Stimulated activated naive CD8-positive, alpha-beta T cell treated with anti-CD3 and anti-CD28 coated beads, Interleukin-15, amount 100 ng/mL, for 72 hours (primary cell): Measurements from ENCODE around the gene UST.
A peak's percentile ranks its signal among the peaks of the same experiment; 100 is the strongest.
"Not testable (repeated sequence)": the region's sequence is repeated elsewhere in the genome, so short reads cannot be mapped to it uniquely, and the experiment has no call there.

Experiments used
- ATAC-seq: fragments of 150-1000 bp; cut with Tn5 transposase; 2 replicates; pipeline ENCODE4 v1.10.0; 2021; ENCODE audit warnings: mild to moderate bottlenecking, moderate library complexity
- DNase-seq, 2 donors: peaks; one replicate each; pipeline ENCODE4 v3.0.0; 2021 to 2022
- H3K27ac Mint-ChIP-seq, 2 donors: one replicate each; pipeline ENCODE4 v1.8.0; 2022; ENCODE audit warnings: mild to moderate bottlenecking in 2 of 2, mixed read lengths in 2 of 2, moderate library complexity in 2 of 2
- H3K27me3 Mint-ChIP-seq: one replicate; pipeline ENCODE4 v1.8.0; 2022; ENCODE audit warnings: mixed read lengths
- H3K4me1 Mint-ChIP-seq: one replicate; pipeline ENCODE4 v1.8.0; 2022; ENCODE audit warnings: mild to moderate bottlenecking, mixed read lengths
- H3K4me3 Mint-ChIP-seq, 2 donors: one replicate each; pipeline ENCODE4 v1.8.0; 2022; ENCODE audit warnings: mild to moderate bottlenecking in 2 of 2, mixed read lengths in 2 of 2, moderate library complexity in 1 of 2
- H3K9me3 Mint-ChIP-seq, 2 donors: one replicate each; pipeline ENCODE4 v1.8.0; 2022; ENCODE audit warnings: mixed read lengths in 2 of 2

The UST gene

DNA sequence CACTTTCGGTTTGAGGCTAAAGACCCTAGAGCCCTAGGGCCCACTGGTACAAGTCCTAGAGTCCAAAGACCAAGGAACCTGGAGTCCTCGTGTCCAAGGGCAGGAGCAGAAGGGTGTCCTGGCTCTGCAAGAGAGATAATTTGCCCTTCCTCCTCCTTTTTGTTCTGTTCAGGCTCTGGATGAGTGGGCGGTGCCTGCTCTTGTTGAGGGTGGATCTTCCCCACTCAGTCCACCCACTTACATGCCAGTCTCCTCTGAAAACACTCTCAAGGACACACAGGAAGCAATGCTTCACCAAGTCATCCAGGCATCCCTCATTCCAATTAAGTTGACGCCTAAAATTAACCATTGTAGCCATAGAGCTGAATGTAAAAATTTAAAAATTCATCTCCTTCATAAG, 102.1 kb downstream of the UST start:
- H3K27ac Mint-ChIP-seq = no peak overlapping the region
- no peak for ATAC-seq
- no peaks in the 10 kb centered on the region for H3K27me3 Mint-ChIP-seq
- no peak for DNase-seq
- peaks cover 8% of the 10 kb centered on the region for H3K4me1 Mint-ChIP-seq
- no peaks in the 10 kb centered on the region for H3K9me3 Mint-ChIP-seq
- H3K4me3 Mint-ChIP-seq = no peak overlapping the region

DNA sequence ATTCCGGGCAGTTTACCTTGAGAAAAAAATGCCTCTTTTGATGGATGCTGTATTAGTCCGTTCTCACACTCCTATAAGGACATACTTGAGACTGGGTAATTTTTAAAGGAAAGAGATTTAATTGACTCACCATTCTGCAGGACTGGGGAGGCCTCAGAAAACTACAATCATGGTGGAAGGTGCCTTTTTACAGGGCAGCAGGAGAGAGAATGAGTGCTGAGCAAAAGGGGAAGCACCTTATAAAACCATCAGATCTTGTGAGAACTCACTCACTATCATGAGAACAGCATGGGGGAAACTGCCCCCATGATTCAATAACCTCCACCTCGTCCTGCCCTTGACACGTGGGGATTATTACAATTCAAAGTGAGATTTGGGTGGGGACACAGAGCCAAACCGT, 102.6 kb downstream of the UST start:
- not testable (repeated sequence) for H3K4me1 Mint-ChIP-seq, ATAC-seq, H3K9me3 Mint-ChIP-seq, H3K27ac Mint-ChIP-seq, H3K27me3 Mint-ChIP-seq, DNase-seq, H3K4me3 Mint-ChIP-seq

DNA sequence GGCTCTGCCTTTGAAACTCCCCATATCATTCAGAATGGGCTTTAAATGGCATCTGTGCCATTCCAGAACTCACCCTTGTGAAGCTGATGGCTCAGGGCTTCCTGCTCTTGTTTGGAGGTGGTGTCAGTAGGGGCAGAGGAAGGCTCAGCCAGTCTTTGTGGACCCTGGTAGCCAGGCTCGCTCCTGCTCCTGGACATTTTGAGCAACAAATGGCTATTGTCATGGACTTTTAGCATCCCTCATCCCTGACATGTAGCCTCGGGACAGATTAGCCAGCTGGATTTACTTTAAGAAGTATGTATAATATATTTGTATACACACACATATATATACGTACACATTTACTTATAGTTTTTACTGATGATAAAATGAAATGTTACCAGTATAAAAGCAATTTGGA, 104.1 kb downstream of the UST start:
- no peaks in the 10 kb centered on the region for H3K9me3 Mint-ChIP-seq
- H3K27me3 Mint-ChIP-seq = no peaks in the 10 kb centered on the region
- H3K4me3 Mint-ChIP-seq = no peak overlapping the region
- no peak overlapping the region for H3K27ac Mint-ChIP-seq
- ATAC-seq (no peak), DNase-seq (no peak)
- peaks cover 8% of the 10 kb centered on the region for H3K4me1 Mint-ChIP-seq

DNA sequence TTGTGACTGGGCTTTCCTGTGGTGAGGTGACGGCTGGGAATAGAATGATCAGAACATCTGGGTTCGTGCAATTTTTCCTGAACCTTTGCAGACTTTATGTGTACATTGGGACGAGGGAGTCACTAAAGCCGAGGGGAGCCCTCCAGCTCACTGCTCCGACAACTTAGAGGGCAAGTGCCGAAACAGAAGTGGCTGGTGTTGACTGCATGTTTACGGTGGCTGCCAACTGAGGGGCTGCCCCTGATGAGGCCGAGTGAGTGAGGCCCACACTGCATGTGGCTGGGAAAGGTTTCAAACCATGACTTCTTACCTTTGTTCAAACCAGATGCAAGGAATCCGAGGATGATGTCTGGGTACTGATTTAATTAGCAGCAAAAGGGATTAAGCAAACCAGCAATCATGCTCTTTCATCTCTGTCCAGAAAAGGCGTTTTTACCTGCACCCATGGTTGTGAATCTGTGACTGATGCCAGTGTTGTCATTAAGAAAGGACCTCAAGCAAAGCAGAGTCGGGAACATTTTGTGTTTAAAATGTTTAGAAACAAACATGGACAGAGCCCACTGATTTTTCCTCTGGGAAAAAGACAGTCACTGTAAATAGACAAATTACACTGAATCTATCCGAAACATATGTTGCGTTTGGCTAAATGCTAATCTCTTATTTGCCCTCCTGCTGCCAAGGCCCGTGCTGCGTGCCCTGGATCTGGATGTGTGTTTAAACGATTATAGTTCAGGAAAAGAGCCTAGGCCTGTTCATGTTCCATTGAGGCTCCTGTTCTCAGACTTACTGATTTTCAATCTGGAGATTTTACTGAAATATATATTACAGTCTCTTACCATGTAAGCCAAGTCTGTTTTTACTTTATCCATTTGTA, 105.1 kb downstream of the UST start:
- DNase-seq = no peak

DNA sequence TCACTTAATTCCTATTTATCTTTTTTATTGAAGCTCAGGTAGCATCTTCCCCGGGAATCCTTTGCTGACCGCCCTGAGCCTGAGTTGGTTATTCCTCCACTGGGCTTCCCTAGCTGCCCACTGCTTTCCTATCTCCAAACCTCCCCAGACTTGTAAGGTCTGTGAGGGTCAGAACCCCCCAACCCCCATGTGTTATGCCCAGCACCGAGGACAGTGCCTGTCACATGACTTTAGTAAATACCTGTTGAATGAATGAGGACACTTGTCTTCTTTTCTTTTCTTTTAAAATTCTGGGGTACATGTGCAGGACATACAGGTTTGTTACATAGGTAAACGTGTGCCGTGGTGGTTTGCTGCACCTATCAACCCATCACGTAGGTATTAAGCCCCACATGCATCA, 105.9 kb downstream of the UST start:
- Mint-ChIP-seq H3K27me3 (no peaks in the 10 kb centered on the region), H3K4me3 (no peak overlapping the region), H3K9me3 (no peaks in the 10 kb centered on the region), H3K27ac (no peak overlapping the region), H3K4me1 (peaks cover 8% of the 10 kb centered on the region)
- ATAC-seq = no peak
- no peak for DNase-seq

More for the DNA sequence above, 105.1 kb downstream of the UST start:
- H3K4me3 Mint-ChIP-seq = no peak overlapping the region
- H3K9me3 Mint-ChIP-seq = no peaks in the 10 kb centered on the region
- ATAC-seq = no peak
- peaks cover 8% of the 10 kb centered on the region for H3K4me1 Mint-ChIP-seq
- H3K27me3 Mint-ChIP-seq = no peaks in the 10 kb centered on the region
- H3K27ac Mint-ChIP-seq = no peak overlapping the region

DNA sequence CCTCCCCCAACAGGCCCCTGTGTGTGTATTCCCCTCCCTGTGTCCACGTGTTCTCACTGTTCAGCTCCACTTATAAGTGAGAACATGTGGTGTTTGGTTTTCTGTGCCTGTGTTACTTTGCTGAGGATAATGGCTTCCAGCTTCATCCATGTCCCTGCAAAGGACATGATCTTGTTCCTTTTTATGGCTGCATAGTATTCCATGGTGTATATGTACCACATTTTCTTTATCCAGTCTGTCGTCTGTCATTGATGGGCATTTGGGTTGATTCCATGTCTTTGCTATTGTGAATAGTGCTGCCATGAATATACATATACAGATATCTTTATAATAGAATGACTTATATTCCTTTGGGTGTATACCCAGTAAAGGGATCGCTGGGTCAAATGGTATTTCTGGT, 106.3 kb downstream of the UST start:
- not testable (repeated sequence) for H3K9me3 Mint-ChIP-seq, ATAC-seq, H3K4me1 Mint-ChIP-seq, H3K4me3 Mint-ChIP-seq, H3K27me3 Mint-ChIP-seq, DNase-seq, H3K27ac Mint-ChIP-seq

DNA sequence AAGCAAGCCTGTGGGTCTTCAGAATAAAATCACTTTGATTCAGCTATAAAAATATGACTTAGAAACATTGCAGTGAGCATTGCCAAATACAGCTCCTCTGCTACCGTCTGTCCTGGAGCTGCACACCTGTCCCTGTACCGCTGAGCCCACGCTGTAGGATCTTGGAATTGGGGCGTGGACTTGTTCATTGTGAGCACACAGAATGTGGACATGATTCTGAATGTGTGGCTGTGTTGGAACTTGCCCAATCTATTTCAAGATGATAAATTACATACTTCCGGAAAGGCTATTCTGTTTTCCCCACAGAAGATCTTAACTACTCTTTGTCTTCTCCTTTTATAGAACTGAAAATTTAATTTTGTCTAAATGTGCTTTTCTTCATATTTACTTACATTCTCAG, 107.3 kb downstream of the UST start:
- ATAC-seq (no peak), DNase-seq (no peak)
- no peak overlapping the region for H3K4me3 Mint-ChIP-seq
- H3K9me3 Mint-ChIP-seq = no peaks in the 10 kb centered on the region
- H3K27ac Mint-ChIP-seq = no peak overlapping the region
- H3K27me3 Mint-ChIP-seq = no peaks in the 10 kb centered on the region
- peaks cover 6% of the 10 kb centered on the region for H3K4me1 Mint-ChIP-seq

DNA sequence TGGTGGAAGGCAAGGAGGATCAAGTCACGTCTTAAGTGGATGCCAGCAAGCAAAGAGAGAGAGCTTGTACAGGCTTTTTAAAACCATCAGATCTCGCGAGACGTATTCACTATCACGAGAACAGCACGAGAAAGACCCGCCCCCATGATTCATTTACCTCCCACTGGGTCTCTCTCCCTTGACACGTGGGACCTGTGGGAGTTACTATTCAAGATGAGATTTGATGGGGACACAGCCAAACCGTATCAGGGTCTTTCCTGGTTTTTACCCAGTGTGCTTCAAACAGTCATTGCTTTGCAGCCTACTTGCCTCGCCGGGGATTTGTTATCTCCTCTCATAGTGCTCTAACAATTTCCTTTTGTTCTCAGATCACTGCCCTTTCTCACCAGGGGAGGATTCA, 108.2 kb downstream of the UST start:
- Mint-ChIP-seq H3K27ac (no peak overlapping the region), H3K27me3 (no peaks in the 10 kb centered on the region), H3K4me3 (no peak overlapping the region), H3K4me1 (no peaks in the 10 kb centered on the region), H3K9me3 (no peaks in the 10 kb centered on the region)
- no peak for DNase-seq
- no peak for ATAC-seq

DNA sequence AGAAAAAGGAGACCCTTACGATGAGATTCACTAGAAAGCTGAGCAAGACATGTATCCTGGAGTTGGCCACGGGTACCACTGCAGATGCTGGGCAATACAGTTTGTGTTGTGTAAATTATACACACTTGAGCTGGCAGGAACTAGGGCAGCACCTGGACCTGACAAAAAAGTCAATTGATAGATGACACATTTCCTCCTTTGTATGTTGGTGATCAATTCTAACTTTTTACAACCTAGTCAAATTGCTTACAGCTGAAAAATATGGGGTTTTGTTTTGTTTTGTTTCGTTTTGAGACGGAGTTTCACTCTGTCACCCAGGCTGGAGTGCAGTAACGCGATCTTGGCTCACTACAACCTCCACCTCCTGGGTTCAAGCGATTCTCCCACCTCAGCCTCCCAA, 108.9 kb downstream of the UST start:
- no peaks in the 10 kb centered on the region for H3K9me3 Mint-ChIP-seq
- no peaks in the 10 kb centered on the region for H3K4me1 Mint-ChIP-seq
- no peak overlapping the region for H3K27ac Mint-ChIP-seq
- H3K27me3 Mint-ChIP-seq = no peaks in the 10 kb centered on the region
- ATAC-seq (no peak), DNase-seq (no peak)
- H3K4me3 Mint-ChIP-seq = no peak overlapping the region

DNA sequence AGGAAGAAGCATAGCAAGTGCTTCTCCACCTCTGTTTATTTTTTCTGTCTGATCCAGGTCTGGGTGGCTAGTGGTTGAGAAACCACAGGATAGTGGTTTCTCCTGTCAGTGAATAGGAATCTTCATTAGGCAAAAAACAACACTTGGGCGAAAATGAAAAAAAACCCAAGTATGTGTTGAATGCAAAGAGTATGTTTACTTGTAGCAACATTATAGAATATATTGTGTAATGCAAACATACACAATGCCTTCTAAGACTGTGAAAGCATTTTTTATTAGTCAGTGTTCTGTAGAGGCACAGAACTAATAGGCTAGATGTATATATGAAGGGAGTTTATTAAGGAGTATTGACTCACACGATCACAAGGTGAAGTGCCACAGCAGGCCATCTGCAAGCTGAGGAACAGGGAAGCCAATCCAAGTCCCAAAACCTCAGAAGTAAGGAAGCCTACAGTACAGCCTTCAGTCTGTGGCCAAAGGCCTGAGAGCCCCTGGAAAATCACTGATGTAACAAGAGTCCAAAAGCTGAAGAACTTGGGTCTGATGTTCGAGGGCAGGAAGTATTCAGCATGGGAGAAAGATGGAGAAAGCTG, 111.1 kb downstream of the UST start:
- DNase-seq (no peak), ATAC-seq (no peak)
- Mint-ChIP-seq H3K27ac (no peak overlapping the region), H3K9me3 (peaks cover 5 to 8% of the 10 kb centered on the region in 2 donors), H3K4me3 (no peak overlapping the region), H3K4me1 (no peaks in the 10 kb centered on the region), H3K27me3 (no peaks in the 10 kb centered on the region)

DNA sequence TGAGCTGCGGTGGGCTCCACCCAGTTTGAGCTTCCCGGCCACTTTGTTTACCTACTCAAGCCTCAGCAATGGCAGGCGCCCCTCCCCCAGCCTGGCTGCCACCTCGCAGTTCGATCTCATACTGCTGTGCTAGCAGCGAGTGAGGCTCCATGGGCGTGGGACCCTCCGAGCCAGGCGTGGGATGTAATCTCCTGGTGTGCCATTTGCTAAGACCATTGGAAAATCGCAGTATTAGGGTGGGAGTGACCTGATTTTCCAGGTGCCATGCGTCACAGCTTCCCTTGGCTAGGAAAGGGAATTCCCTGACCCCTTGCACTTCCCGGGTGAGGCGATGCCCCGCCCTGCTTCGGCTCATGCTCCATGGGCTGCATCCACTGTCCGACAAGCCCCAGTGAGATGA, 117.3 kb downstream of the UST start:
- ATAC-seq, H3K27ac Mint-ChIP-seq, H3K4me1 Mint-ChIP-seq, H3K27me3 Mint-ChIP-seq, DNase-seq, H3K4me3 Mint-ChIP-seq: not testable (repeated sequence)
- peaks cover 8 to 10% of the 10 kb centered on the region in 2 donors for H3K9me3 Mint-ChIP-seq

DNA sequence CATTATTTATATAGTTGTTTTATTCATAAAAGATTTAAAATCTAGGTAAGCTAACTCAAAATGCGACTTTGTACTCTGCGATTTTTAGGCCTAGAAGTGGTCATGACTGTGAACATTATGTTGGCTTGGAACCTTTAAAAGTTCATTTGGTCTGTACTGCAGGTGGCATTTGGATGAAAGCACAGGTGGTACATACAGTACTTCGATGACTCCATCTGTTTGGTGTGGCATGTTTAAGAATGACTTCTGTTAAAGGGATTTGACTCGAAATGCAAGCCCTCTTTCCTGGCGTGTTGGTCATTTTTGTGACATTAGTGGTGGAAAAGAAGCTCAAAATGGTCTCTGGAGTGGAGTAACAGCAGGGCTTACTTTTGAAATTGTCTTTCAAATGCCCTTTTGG, 118.1 kb downstream of the UST start:
- Mint-ChIP-seq H3K4me1 (peaks cover 6% of the 10 kb centered on the region), H3K27ac (no peak overlapping the region), H3K9me3 (peaks cover 8 to 10% of the 10 kb centered on the region in 2 donors), H3K4me3 (no peak overlapping the region), H3K27me3 (no peaks in the 10 kb centered on the region)
- DNase-seq (no peak), ATAC-seq (no peak)

DNA sequence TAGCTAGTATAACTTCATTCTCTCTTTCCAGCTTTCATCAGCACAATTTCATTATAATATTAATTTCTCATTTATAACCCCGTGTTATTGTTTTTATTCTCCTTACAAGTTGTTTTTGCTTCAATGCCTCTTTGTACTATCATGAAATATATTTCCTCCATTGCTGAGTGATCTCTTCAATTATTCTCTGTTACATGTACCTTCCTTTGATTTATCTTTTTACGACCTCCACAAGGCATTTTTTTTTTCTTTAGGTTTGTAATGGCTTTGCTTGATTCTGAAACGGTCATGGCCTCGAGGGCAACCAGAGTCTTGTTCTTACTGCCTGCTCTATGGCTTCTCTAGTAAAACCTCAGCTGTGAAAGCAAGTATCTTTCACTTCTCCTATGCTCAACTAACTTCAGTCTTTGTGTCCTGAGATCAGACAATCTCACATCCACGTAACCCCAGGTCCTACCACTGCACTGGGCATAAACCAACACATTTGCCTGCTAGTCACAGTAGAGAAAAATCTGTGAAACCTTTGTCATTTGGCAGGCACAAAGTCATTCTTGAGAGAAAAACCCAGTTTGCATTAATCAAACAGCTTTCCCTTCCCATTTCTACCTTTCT, 119.9 kb downstream of the UST start:
- Mint-ChIP-seq H3K4me3 (no peak overlapping the region), H3K4me1 (peaks cover 6% of the 10 kb centered on the region), H3K27me3 (no peaks in the 10 kb centered on the region), H3K9me3 (peaks cover 2 to 6% of the 10 kb centered on the region in 2 donors), H3K27ac (no peak overlapping the region)
- no peak for DNase-seq
- ATAC-seq = no peak

DNA sequence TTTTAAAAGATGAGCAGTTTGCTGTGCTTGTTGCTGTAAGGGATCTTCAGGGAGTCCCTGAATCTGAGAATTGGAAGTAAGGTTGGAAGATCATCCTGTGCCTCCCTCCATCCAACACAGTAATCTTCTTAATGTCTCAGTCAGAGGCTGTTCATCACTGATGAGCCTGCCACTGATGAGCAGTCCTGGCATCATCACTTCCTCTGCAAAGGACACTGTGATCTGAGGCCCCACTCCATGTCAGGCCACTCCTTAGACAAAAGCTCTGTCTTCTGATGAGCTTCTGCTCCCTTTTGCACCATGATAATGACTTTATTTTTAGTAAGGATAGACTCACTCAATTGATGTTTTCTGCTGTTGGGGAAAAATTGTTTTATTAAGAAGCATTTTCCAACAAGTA, 121.0 kb downstream of the UST start:
- ATAC-seq (peak; percentile 33), DNase-seq (no peak)
- no peak overlapping the region for H3K4me3 Mint-ChIP-seq
- peaks cover 6% of the 10 kb centered on the region for H3K4me1 Mint-ChIP-seq
- no peak overlapping the region for H3K27ac Mint-ChIP-seq
- no peaks in the 10 kb centered on the region for H3K27me3 Mint-ChIP-seq
- peaks cover 0 to 6% of the 10 kb centered on the region in 2 donors for H3K9me3 Mint-ChIP-seq

DNA sequence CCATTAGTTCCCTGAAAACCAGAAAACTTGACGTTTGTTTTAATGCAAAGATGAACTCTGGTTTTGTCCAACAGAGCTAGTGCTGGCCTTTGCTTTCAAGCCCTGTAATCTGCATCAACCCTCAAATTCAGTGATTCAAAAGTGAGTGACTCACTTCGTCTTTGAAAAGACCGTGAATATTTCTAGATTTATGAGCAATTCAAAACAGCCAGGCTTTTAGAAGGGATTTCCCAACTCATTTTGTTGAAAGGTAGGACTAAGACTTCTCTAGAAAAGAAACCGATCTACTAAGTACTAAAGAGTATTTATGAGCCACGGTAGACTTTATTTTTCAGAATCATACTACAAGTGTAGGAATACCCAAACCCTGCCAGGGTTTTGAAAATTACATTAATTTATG, 121.5 kb downstream of the UST start:
- Mint-ChIP-seq H3K27me3 (no peaks in the 10 kb centered on the region), H3K4me1 (peaks cover 6% of the 10 kb centered on the region), H3K4me3 (no peak overlapping the region), H3K9me3 (peaks cover 0 to 6% of the 10 kb centered on the region in 2 donors), H3K27ac (no peak overlapping the region)
- no peak for ATAC-seq
- no peak for DNase-seq

DNA sequence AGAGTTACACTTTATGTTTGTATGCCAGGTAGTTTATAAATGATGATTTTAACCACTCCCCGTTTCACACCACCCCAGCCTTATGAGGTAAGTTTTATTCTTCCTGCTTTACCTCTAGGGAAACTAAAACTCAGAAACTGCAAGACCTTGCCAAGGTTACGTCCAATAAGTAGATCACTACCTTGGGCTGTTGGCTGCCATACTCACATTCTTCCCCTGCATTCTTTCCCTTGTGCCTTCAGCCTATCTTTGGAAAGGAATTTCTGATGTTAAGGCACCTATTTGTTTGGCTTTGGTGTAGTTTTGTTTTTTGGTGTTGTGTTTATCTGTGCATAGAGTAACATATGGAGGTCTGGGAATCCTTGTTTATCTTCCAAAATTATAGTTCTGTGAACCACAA, 122.1 kb downstream of the UST start:
- H3K9me3 Mint-ChIP-seq = peaks cover 0 to 6% of the 10 kb centered on the region in 2 donors
- H3K4me1 Mint-ChIP-seq = peaks cover 6% of the 10 kb centered on the region
- H3K4me3 Mint-ChIP-seq = no peak overlapping the region
- DNase-seq (no peak), ATAC-seq (no peak)
- no peaks in the 10 kb centered on the region for H3K27me3 Mint-ChIP-seq
- no peak overlapping the region for H3K27ac Mint-ChIP-seq
